Amniotic epithelial cell (primary cell): ENCODE results near the gene FANCI.
"Not testable (repeated sequence)": the region's sequence is repeated elsewhere in the genome, so short reads cannot be mapped to it uniquely, and the experiment has no call there.

Experiments used
- DNase-seq: peaks from one replicate; pipeline ENCODE4 v3.0.0-alpha.2; 2010; ENCODE audit warnings: low read depth

FANCI gene

GRCh38 chr15:89225588-89225987 lies 18.2 kb upstream of the FANCI start:
- no peak for DNase-seq

DNA sequence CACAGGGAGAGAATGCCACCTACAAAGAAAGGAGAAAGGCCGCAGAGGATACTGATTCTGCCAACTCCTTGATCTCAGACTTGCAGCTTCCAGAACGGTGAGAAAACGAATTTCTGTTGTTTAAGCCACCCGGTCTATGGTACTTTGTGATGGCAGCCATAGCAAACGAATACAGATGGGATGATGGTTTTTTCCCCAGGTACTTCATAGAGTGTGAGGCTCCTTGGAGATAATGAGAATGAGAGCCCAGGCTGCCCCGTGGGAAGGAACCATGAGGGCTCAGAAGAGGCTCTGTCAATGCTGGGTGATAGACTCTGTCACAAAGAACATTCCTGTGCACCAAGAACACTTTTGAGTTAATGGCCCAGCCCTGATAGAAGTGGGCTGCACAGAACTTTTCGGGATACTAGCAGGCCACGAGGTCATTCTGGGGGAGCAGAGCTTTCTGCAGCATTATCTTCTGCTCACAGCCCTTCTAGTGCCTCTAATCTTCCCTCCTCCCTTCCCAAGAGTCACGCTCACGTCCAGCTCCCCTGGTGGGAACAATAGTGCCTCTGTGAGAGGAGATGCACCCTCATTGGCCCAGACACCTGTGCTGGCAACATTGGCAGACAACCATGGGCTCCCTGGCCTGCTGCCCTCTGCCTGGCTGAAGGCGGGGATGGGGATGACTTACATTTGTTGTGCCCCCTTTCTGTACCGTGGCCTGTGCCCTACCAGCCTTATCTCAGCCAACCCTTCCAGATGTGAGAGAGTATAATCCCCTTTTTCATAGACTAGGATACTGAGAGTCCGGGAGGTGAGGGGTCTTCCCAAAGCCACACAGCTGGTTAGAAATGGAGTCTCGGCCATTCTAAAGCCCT lies 17.2 kb upstream of the FANCI start:
- DNase-seq: no peak

DNA sequence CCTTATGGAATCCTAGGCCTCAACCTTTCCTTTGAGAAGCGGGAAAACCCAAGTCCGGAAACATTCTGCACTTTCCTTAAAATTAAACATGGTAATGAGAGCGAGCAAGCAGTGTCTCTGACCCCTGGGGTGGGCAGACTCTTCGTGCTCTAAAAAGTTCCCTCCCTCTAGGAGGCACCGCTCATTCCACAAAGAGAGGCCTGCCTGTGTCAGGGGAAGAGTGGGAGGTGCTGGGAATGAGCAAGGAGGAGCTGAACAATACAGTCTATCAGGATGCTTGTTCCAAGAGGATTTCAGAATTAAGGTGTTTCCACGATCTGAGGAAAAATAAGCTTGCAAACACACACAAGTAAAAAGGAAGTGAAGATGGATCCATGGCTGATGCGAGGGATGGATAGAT lies 16.4 kb upstream of the FANCI start:
- no peak for DNase-seq

DNA sequence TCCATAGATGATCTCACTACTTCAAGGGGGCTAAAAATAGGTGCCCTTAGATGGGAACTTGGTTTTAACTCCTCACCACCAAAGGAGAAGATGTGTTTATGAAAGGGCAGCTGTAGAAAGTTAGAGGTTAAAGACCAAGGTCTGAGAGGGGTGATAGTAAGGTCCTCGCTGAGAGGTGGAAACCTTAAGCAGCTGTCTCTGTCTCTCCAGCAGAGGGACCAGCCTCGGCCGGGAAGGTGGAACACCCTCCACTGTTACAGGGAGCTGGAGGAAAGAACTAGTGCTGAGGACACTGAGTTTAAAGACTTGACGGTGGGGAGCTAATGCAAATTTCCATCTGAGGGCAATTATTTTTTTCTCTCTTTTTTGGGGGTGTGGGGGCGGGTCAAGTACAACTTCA lies 13.5 kb upstream of the FANCI start:
- DNase-seq: no peak

GRCh38 chr15:89231832-89232231 lies 11.9 kb upstream of the FANCI start:
- DNase-seq: no peak

GRCh38 chr15:89239883-89240810 lies 3.6 kb upstream of the FANCI start:
- DNase-seq: not testable (repeated sequence)

- peak; percentile 43 for DNase-seq
Observed at GRCh38 chr15:89243046-89243690, 611 bp upstream of the FANCI start.

DNA sequence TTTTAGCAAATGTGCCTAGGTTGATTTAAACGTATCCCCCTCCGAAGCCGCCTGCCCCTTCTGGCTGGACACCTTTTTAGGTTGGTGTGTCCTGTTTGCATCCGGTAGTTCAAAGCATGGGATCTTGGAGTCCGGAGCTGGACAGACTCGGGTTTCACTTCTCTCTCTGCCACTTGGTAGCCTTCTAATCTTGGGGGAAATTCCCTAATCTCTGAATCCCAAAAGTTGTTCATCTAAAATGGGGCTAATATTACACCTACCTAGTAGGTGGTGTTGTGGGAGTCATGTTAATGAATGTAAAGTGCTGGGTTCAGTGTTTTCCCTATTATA lies 760 bp downstream of the FANCI start:
- no peak for DNase-seq

DNA sequence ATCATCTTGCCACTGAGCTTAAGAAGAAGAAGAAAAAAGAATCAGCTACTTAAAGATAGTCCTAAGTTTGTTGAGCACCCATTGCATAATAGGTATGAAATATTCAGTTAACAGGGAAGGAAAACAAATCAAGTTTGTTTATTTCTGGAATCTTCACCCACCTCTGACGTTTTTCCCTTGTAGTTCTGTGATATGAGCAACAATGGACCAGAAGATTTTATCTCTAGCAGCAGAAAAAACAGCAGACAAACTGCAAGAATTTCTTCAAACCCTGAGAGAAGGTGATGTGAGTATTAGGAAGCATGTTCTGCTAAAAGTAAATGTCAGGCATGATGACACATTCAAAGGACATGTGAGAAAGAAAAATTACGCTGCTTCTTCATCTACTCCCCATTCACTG lies 3.7 kb downstream of the FANCI start:
- DNase-seq: peak; percentile 62

- DNase-seq: no peak
Observed at GRCh38 chr15:89248584-89248983, 4.8 kb downstream of the FANCI start.

- not testable (repeated sequence) for DNase-seq
Observed at GRCh38 chr15:89250142-89250541, 6.4 kb downstream of the FANCI start.

- DNase-seq: not testable (repeated sequence)
Observed at GRCh38 chr15:89277281-89277680, 33.5 kb downstream of the FANCI start.

DNA sequence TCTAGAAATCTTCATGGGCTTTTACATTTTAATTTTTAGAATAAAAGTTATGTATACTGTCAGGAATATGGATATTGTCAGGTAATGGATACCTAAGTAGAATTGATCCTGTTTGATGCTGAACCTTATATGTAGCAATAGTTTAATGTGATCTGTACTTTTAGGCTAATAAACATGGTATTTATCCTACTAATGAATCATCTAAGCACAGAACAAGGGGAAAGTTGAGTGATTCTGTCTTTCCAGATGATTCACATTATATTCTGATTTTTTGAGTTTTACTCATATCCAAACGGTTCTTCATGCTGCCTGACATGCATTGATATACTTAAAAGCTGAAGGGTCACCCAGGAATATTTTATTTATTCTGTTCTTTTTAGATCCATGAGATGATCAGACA lies 34.5 kb downstream of the FANCI start:
- no peak for DNase-seq

- no peak for DNase-seq
Observed at GRCh38 chr15:89282631-89283030, 38.9 kb downstream of the FANCI start.

GRCh38 chr15:89283201-89283600 lies 39.4 kb downstream of the FANCI start:
- DNase-seq: no peak

- DNase-seq: no peak
Observed at GRCh38 chr15:89291934-89292438, 48.2 kb downstream of the FANCI start.

- no peak for DNase-seq
Observed at GRCh38 chr15:89293012-89293411, 49.2 kb downstream of the FANCI start.

GRCh38 chr15:89299896-89300295 lies 56.1 kb downstream of the FANCI start:
- peak; percentile 51 for DNase-seq

DNA sequence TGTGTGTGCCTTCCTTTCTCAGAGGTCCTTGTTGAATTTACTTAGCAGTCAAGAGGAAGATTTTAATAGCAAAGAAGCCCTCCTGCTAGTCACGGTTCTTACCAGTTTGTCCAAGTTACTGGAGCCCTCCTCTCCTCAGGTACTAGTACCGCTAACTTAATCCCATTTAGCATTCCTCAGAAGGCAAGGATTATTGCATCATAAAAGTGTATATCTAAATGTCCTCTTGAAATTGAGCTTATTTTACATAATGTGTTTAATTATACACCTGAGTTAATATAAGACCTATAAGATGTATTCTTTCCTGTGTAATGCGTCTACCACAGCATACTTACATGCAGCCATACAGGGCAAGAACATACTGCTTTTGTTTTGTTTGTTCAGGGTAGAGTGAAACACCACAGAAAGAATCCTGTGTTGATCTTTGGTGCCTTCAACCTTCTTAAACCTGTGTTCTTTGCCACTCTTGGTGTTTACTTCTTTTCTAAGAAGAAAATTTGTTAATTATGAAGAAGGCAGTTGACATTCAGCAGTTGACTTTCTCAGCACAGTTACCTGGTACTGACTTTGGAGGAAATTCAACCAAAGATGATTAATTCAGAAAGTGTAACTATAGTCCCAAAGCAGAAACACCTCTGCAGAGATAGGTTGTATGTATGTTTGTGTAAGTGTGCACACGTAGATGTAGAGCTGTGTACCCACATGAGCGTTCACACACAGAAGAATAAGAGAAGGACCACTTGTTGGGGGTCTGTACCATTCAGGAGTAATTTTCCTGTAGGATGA lies 57.7 kb downstream of the FANCI start:
- no peak for DNase-seq

DNA sequence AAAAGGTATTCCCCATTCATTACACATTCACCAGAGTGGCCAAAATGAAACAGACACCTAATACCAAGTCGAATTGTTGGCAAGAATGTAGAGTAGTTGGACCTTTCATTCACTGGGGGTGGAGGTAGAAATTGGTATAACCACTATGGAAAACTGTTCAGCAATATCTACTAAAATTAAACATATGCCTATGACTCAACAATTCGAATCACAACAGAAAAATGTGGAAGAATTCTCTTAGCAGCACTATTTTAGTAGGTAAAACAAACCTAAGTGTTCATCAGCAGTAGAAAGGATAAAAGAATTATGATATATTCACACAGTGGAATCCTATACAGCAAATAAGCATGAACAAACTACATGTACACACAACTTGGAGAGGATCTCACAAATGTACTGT lies 60.2 kb downstream of the FANCI start:
- DNase-seq: no peak

- no peak for DNase-seq
Observed at GRCh38 chr15:89305395-89305794, 61.6 kb downstream of the FANCI start.
